ENCODE data around the gene ENAH. TPM values are rescaled to one million over a fixed set of nuclear protein-coding genes. Genes with fewer than 3 reads are reported as not detected.

ENAH gene
- polyA plus RNA-seq, 1 donor (not counting 4 experiments of a cell fraction or from before 2014, with no cell fraction given) = 61.0 TPM

DNA sequence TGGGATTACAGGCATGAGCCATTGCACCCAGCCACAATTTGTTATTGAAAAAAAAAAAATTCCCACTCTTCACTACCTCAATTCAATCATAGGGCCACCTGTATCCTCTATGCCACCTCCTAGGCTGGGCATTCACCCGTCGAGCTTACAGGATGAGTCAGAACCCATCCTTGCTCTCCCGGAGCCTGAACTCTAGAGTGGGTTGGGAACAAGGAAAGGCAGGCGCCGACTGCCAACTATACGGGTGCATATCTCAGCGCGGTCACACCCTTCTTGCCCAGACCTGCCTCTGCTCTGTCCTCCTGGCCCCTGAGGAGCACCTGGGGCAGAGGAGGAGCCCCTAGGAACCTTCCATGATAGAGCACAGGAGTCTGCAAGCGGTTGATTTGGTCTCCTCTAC is 203.7 kb downstream of the ENAH start:
- FAIRE-seq (peak; percentile 87), DNase-seq (ENCODE audit: low read depth, low spot score) (peak; percentile 97)
- TF ChIP-seq EZH2 (IDR thresholded peaks at IDR 0.05; ENCODE audit: low read length) (no peak), CTCF (optimal IDR thresholded peaks at IDR 0.05 in 1 of 3, IDR thresholded peaks at IDR 0.05 in 1 of 3, conservative IDR thresholded peaks at IDR 0.05 in 1 of 3; ENCODE audit: extremely low read depth in 1 of 3, insufficient read depth in 2 of 3, low read length in 3 of 3) (no peak)
- no peak overlapping the region for H3K9ac ChIP-seq (ENCODE audit: control insufficient read depth, extremely low read depth, insufficient read depth, low read length)
- H3K9me3 ChIP-seq (ENCODE audit: control insufficient read depth, low read depth, low read length) = no peaks in the 10 kb centered on the region
- dilution Hi-C loops (cut with MboI; ENCODE audit: extremely low pct_ligation_motif_present, low sequenced_read_pairs) = no loop called here
- no peaks in the 10 kb centered on the region for H3K9me1 ChIP-seq (ENCODE audit: control insufficient read depth, extremely low read depth, insufficient read depth, low read length)
- H3K79me2 ChIP-seq (ENCODE audit: control insufficient read depth, insufficient read depth, low read length) = no peaks in the 10 kb centered on the region
- peaks cover 44% of the 10 kb centered on the region for H3K4me1 ChIP-seq (ENCODE audit: control insufficient read depth, extremely low read depth, insufficient read depth, low read length)
- H3K4me3 ChIP-seq (ENCODE audit: control insufficient read depth in 2 of 3, extremely low read depth in 1 of 3, insufficient read depth in 2 of 3, low read depth in 1 of 3, low read length in 3 of 3) = no peak overlapping the region
- H3K27me3 ChIP-seq (ENCODE audit: control insufficient read depth, extremely low read depth, insufficient read depth, low read length) = no peaks in the 10 kb centered on the region
- no peak overlapping the region for H2AFZ ChIP-seq (ENCODE audit: control insufficient read depth, low read length)
- H3K27ac ChIP-seq (ENCODE audit: control insufficient read depth, insufficient read depth, low read length) = peak overlapping the region; percentile 51
- H4K20me1 ChIP-seq (ENCODE audit: control insufficient read depth, extremely low read depth, insufficient read depth, low read length) = no peaks in the 10 kb centered on the region
- H3K4me2 ChIP-seq (ENCODE audit: control insufficient read depth, extremely low read depth, insufficient read depth, low read depth, low read length) = peak overlapping the region; percentile 25
- H3K36me3 ChIP-seq (ENCODE audit: control insufficient read depth in 2 of 2, extremely low read depth in 1 of 2, insufficient read depth in 2 of 2, low read length in 2 of 2) = no peaks in the 10 kb centered on the region

GRCh38 chr1:225448146-225448805 is 204.6 kb downstream of the ENAH start:
- Histone ChIP-seq H3K36me3 (ENCODE audit: control insufficient read depth in 2 of 2, extremely low read depth in 1 of 2, insufficient read depth in 2 of 2, low read length in 2 of 2) (no peaks in the 10 kb centered on the region), H3K4me1 (ENCODE audit: control insufficient read depth, extremely low read depth, insufficient read depth, low read length) (peaks cover 37% of the 10 kb centered on the region), H3K4me3 (ENCODE audit: control insufficient read depth in 2 of 3, extremely low read depth in 1 of 3, insufficient read depth in 2 of 3, low read depth in 1 of 3, low read length in 3 of 3) (no peak overlapping the region), H3K27ac (ENCODE audit: control insufficient read depth, insufficient read depth, low read length) (no peak overlapping the region), H3K79me2 (ENCODE audit: control insufficient read depth, insufficient read depth, low read length) (no peaks in the 10 kb centered on the region), H3K9ac (ENCODE audit: control insufficient read depth, extremely low read depth, insufficient read depth, low read length) (no peak overlapping the region), H3K4me2 (ENCODE audit: control insufficient read depth, extremely low read depth, insufficient read depth, low read depth, low read length) (no peak overlapping the region), H3K9me1 (ENCODE audit: control insufficient read depth, extremely low read depth, insufficient read depth, low read length) (no peaks in the 10 kb centered on the region), H3K9me3 (ENCODE audit: control insufficient read depth, low read depth, low read length) (no peaks in the 10 kb centered on the region), H3K27me3 (ENCODE audit: control insufficient read depth, extremely low read depth, insufficient read depth, low read length) (no peaks in the 10 kb centered on the region), H4K20me1 (ENCODE audit: control insufficient read depth, extremely low read depth, insufficient read depth, low read length) (no peaks in the 10 kb centered on the region), H2AFZ (ENCODE audit: control insufficient read depth, low read length) (no peak overlapping the region)
- dilution Hi-C loops (cut with MboI; ENCODE audit: extremely low pct_ligation_motif_present, low sequenced_read_pairs) = no loop called here
- DNase-seq (ENCODE audit: low read depth, low spot score) (no peak), FAIRE-seq (no peak)
- TF ChIP-seq EZH2 (IDR thresholded peaks at IDR 0.05; ENCODE audit: low read length) (no peak), CTCF (optimal IDR thresholded peaks at IDR 0.05 in 1 of 3, IDR thresholded peaks at IDR 0.05 in 1 of 3, conservative IDR thresholded peaks at IDR 0.05 in 1 of 3; ENCODE audit: extremely low read depth in 1 of 3, insufficient read depth in 2 of 3, low read length in 3 of 3) (no peak)
